Measurements from ENCODE around the gene SSX2B. TPM values are rescaled to one million over a fixed set of nuclear protein-coding genes. Genes with fewer than 3 reads are reported as not detected.

SSX2B gene
- not detected in 2 replicates for total RNA-seq

GRCh38 chrX:52750952-52751351 is at the start of gene SSX2B:
Gene SSX2B, plus strand, starts transcription at chrX:52751252. Its CDS starts 1,429 bp downstream, at chrX:52752681.

GRCh38 chrX:52707078-52707477 is 44.0 kb upstream of the SSX2B start, which contains the start of gene SSX2:
Gene SSX2, minus strand, starts transcription at chrX:52707178. Its CDS starts 1,429 bp downstream, at chrX:52705749.

GRCh38 chrX:52797327-52797726 is 46.3 kb downstream of the SSX2B start, which contains the start of gene SPANXN5:
Gene SPANXN5, minus strand, starts transcription at chrX:52797427. Its CDS starts 79 bp downstream, at chrX:52797348.

Other genes with a start within 250 kb of the SSX2B start
- not detected in 2 replicates for gene XAGE1B, start 234.2 kb upstream of the SSX2B start, total RNA-seq
- not detected in 2 replicates for gene SSX7, start 96.4 kb upstream of the SSX2B start, total RNA-seq
- not detected in 2 replicates for gene SSX2, start 44.1 kb upstream of the SSX2B start, total RNA-seq
- not detected in 2 replicates for gene SPANXN5, start 46.2 kb downstream of the SSX2B start, total RNA-seq
- gene XAGE5, start 60.0 kb downstream of the SSX2B start, total RNA-seq, result not detected in 2 replicates
- gene XAGE3, start 116.8 kb downstream of the SSX2B start, total RNA-seq, result not detected in 2 replicates
- 21.1 and 28.4 TPM in 2 replicates for gene FAM156B, start 146.1 kb downstream of the SSX2B start, total RNA-seq
- gene FAM156A, start 207.3 kb downstream of the SSX2B start, total RNA-seq, result 20.8 and 27.3 TPM in 2 replicates

Data from smooth muscle cell of the umbilical artery (primary cell).